Measurements from ENCODE around the gene DCHS1. TPM values are rescaled to one million over a fixed set of nuclear protein-coding genes. Genes with fewer than 3 reads are reported as not detected.

The DCHS1 gene
- total RNA-seq, 1 donor from 2014 or later: 15.5 TPM

- TF ChIP-seq CTCF (IDR thresholded peaks at IDR 0.05; ENCODE audit: insufficient read depth, low read length, poor library complexity, severe bottlenecking): peak; percentile 45
- Histone ChIP-seq H3K27me3 (ENCODE audit: control insufficient read depth, insufficient read depth, low read length) (no peaks in the 10 kb centered on the region), H3K36me3 (ENCODE audit: control insufficient read depth, insufficient read depth, low read length) (no peaks in the 10 kb centered on the region), H3K4me3 (ENCODE audit: low read depth, low read length) (no peak overlapping the region)
- DNase-seq (ENCODE audit: low read depth): no peak
These were observed 12.2 kb upstream of the DCHS1 start for GRCh38 chr11:6667733-6668374.

GRCh38 chr11:6666302-6667183 is 10.9 kb upstream of the DCHS1 start:
- no peaks in the 10 kb centered on the region for H3K36me3 ChIP-seq (ENCODE audit: control insufficient read depth, insufficient read depth, low read length)
- DNase-seq (ENCODE audit: low read depth): no peak
- H3K27me3 ChIP-seq (ENCODE audit: control insufficient read depth, insufficient read depth, low read length): no peaks in the 10 kb centered on the region
- TF ChIP-seq CTCF (IDR thresholded peaks at IDR 0.05; ENCODE audit: insufficient read depth, low read length, poor library complexity, severe bottlenecking): no peak
- H3K4me3 ChIP-seq (ENCODE audit: low read depth, low read length): no peak overlapping the region

- TF ChIP-seq CTCF (IDR thresholded peaks at IDR 0.05; ENCODE audit: insufficient read depth, low read length, poor library complexity, severe bottlenecking): no peak
- Histone ChIP-seq H3K27me3 (ENCODE audit: control insufficient read depth, insufficient read depth, low read length) (no peaks in the 10 kb centered on the region), H3K36me3 (ENCODE audit: control insufficient read depth, insufficient read depth, low read length) (no peaks in the 10 kb centered on the region), H3K4me3 (ENCODE audit: low read depth, low read length) (no peak overlapping the region)
- no peak for DNase-seq (ENCODE audit: low read depth)
These were observed 8.9 kb upstream of the DCHS1 start for GRCh38 chr11:6664551-6664950.

GRCh38 chr11:6663794-6664469 is 8.3 kb upstream of the DCHS1 start:
- no peaks in the 10 kb centered on the region for H3K36me3 ChIP-seq (ENCODE audit: control insufficient read depth, insufficient read depth, low read length)
- TF ChIP-seq CTCF (IDR thresholded peaks at IDR 0.05; ENCODE audit: insufficient read depth, low read length, poor library complexity, severe bottlenecking): no peak
- no peak for DNase-seq (ENCODE audit: low read depth)
- H3K4me3 ChIP-seq (ENCODE audit: low read depth, low read length): no peak overlapping the region
- no peaks in the 10 kb centered on the region for H3K27me3 ChIP-seq (ENCODE audit: control insufficient read depth, insufficient read depth, low read length)

GRCh38 chr11:6660712-6661111 is 5.1 kb upstream of the DCHS1 start:
- TF ChIP-seq CTCF (IDR thresholded peaks at IDR 0.05; ENCODE audit: insufficient read depth, low read length, poor library complexity, severe bottlenecking): no peak
- no peak for DNase-seq (ENCODE audit: low read depth)
- H3K36me3 ChIP-seq (ENCODE audit: control insufficient read depth, insufficient read depth, low read length): no peaks in the 10 kb centered on the region
- H3K27me3 ChIP-seq (ENCODE audit: control insufficient read depth, insufficient read depth, low read length): peaks cover 14% of the 10 kb centered on the region
- no peak overlapping the region for H3K4me3 ChIP-seq (ENCODE audit: low read depth, low read length)

Measured in kidney epithelial cell (primary cell).